Activated T-cell treated with anti-CD3 and anti-CD28 coated beads, Interleukin-2, amount 50 U/mL, for 4 hours (primary cell): ENCODE measurements around the gene GDF7. TPM values are rescaled to one million over a fixed set of nuclear protein-coding genes. Genes with fewer than 3 reads are reported as not detected.
"Not testable (repeated sequence)": the region's sequence is repeated elsewhere in the genome, so short reads cannot be mapped to it uniquely, and the experiment has no call there.

Experiments used
- ATAC-seq, 2 donors: fragments of 200-7000 bp; cut with Tn5 transposase; one replicate each; pipeline ENCODE4 v1.10.0; 2021
- DNase-seq: peaks from one replicate; pipeline ENCODE4 v3.0.0-alpha.2; 2020
- H3K27me3 Mint-ChIP-seq: one replicate; pipeline ENCODE4 v1.8.0; 2021; ENCODE audit warnings: low read depth, mixed read lengths
- H3K36me3 Mint-ChIP-seq: one replicate; pipeline ENCODE4 v1.8.0; 2022; ENCODE audit warnings: mixed read lengths; ENCODE audit not compliant: insufficient read depth
- H3K4me1 Mint-ChIP-seq: one replicate; pipeline ENCODE4 v1.8.0; 2021; ENCODE audit warnings: low read depth, mixed read lengths
- H3K4me3 Mint-ChIP-seq: one replicate; pipeline ENCODE4 v1.8.0; 2021; ENCODE audit warnings: mild to moderate bottlenecking, moderate library complexity, mixed read lengths
- H3K9me3 Mint-ChIP-seq: one replicate; pipeline ENCODE4 v1.8.0; 2021; ENCODE audit warnings: mixed read lengths
- total RNA-seq, 3 donors: library from RNA; stranded (reverse); gene quantifications; one replicate each; pipeline ENCODE4 v1.2.1, GENCODE V29; 2021

The GDF7 gene
- total RNA-seq, 3 donors from 2014 or later, result 0.03 to 0.05 TPM; not detected in 1

- H3K36me3 Mint-ChIP-seq, result peaks cover 27% of the 10 kb centered on the region
- H3K4me1 Mint-ChIP-seq, result no peaks in the 10 kb centered on the region
- H3K9me3 Mint-ChIP-seq, result no peaks in the 10 kb centered on the region
- H3K27me3 Mint-ChIP-seq, result no peaks in the 10 kb centered on the region
- DNase-seq (no peak), ATAC-seq (no peak)
- H3K4me3 Mint-ChIP-seq, result no peak overlapping the region
Observed at GRCh38 chr2:20693317-20693716, 26.4 kb downstream of the GDF7 start.

- Mint-ChIP-seq H3K4me3 (no peak overlapping the region), H3K9me3 (no peaks in the 10 kb centered on the region), H3K4me1 (peaks cover 1% of the 10 kb centered on the region), H3K36me3 (peaks cover 33% of the 10 kb centered on the region), H3K27me3 (no peaks in the 10 kb centered on the region)
- DNase-seq (no peak), ATAC-seq (no peak)
Observed at GRCh38 chr2:20696366-20696765, 29.4 kb downstream of the GDF7 start.

DNA sequence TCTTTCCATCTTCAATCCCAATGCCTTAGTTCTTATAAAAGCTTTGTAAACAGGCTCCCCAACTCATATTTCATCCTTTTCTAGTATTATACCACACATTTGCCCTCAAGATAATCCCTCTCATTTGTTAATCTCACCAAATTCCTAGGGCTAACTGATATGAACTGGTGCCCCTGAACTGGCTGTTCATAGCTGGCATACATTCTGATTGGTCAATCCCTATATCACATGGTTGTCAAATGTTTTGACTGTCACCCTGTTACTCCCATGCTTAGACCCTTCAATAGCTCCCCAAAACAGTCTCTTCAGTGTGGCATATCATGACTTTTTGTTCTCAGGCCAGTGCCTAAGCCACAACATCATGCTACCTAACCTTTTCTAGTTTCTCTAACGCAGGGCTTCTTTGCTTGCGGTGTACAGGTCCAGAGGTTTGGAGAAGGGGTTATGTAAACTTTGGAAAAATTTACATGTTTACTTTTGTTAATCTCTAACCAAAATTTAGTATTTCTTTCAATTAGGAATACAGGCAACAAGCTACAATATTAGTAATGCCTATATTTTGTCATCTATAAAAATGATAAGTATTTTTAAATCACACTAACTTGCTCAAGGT is 30.5 kb downstream of the GDF7 start:
- no peak for DNase-seq
- no peak for ATAC-seq
- Mint-ChIP-seq H3K36me3 (peaks cover 32% of the 10 kb centered on the region), H3K9me3 (no peaks in the 10 kb centered on the region), H3K4me3 (no peak overlapping the region), H3K27me3 (no peaks in the 10 kb centered on the region), H3K4me1 (peaks cover 1% of the 10 kb centered on the region)

GRCh38 chr2:20698916-20699613 is 32.1 kb downstream of the GDF7 start:
- H3K4me3 Mint-ChIP-seq, result no peak overlapping the region
- H3K36me3 Mint-ChIP-seq, result peaks cover 29% of the 10 kb centered on the region

DNA sequence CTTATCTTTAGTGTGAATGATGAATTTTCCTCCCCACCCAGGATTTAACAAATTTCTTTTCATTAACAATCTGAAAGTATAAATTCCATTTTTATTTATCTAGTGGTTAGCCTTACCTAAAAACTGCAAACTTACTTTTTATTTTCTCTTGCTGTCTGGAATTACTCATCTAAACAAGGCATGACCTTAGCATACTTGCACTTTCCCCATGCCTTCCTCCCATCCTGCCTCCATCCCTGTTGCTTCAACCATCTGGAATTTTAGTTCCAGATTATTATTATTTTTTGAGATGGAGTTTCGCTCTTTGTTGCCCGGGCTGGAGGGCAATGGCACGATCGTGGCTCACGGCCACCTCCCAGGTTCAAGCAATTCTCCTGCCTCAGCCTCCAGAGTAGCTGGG is 35.6 kb downstream of the GDF7 start:
- H3K9me3 Mint-ChIP-seq, result no peaks in the 10 kb centered on the region
- DNase-seq, result no peak
- no peak for ATAC-seq
- H3K27me3 Mint-ChIP-seq, result no peaks in the 10 kb centered on the region
- H3K36me3 Mint-ChIP-seq, result peaks cover 29% of the 10 kb centered on the region
- H3K4me1 Mint-ChIP-seq, result peaks cover 1% of the 10 kb centered on the region
- H3K4me3 Mint-ChIP-seq, result no peak overlapping the region

More at GRCh38 chr2:20698916-20699613, 32.1 kb downstream of the GDF7 start:
- H3K4me1 Mint-ChIP-seq, result peaks cover 1% of the 10 kb centered on the region
- no peaks in the 10 kb centered on the region for H3K9me3 Mint-ChIP-seq
- no peak for ATAC-seq
- no peak for DNase-seq
- no peaks in the 10 kb centered on the region for H3K27me3 Mint-ChIP-seq

- peaks cover 22% of the 10 kb centered on the region for H3K36me3 Mint-ChIP-seq
- no peaks in the 10 kb centered on the region for H3K27me3 Mint-ChIP-seq
- ATAC-seq (no peak), DNase-seq (no peak)
- H3K9me3 Mint-ChIP-seq, result no peaks in the 10 kb centered on the region
- no peaks in the 10 kb centered on the region for H3K4me1 Mint-ChIP-seq
- no peak overlapping the region for H3K4me3 Mint-ChIP-seq
Observed at GRCh38 chr2:20704886-20705285, 37.9 kb downstream of the GDF7 start.

- Mint-ChIP-seq H3K9me3 (no peaks in the 10 kb centered on the region), H3K36me3 (peaks cover 24% of the 10 kb centered on the region), H3K4me1 (no peaks in the 10 kb centered on the region), H3K27me3 (no peaks in the 10 kb centered on the region), H3K4me3 (no peak overlapping the region)
- DNase-seq (no peak), ATAC-seq (no peak)
Observed at GRCh38 chr2:20706217-20706616, 39.3 kb downstream of the GDF7 start.

DNA sequence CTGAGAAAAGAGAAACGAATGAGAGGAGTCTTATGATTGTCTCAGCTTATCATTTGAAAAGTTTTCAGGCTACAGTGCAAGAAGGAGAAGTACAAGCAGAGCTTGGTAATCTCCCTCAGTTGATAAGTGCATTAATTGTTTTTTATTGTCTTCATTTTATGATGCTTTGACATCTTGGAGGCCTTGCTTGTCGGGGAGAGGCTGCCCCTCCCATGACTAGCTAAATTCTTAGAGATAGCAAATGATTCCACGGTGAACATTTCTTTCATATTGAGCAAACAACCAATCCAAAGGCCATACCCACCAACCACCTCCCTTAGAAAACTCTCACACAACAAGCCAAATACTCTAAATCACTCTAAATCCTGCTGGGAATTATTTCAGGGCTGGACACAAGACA is 39.8 kb downstream of the GDF7 start:
- Mint-ChIP-seq H3K36me3 (peaks cover 25% of the 10 kb centered on the region), H3K4me1 (no peaks in the 10 kb centered on the region), H3K9me3 (no peaks in the 10 kb centered on the region), H3K4me3 (no peak overlapping the region), H3K27me3 (no peaks in the 10 kb centered on the region)
- no peak for ATAC-seq
- no peak for DNase-seq

- H3K4me1 Mint-ChIP-seq, result no peaks in the 10 kb centered on the region
- no peak overlapping the region for H3K4me3 Mint-ChIP-seq
- peaks cover 26% of the 10 kb centered on the region for H3K36me3 Mint-ChIP-seq
- no peaks in the 10 kb centered on the region for H3K27me3 Mint-ChIP-seq
- ATAC-seq (no peak), DNase-seq (no peak)
- H3K9me3 Mint-ChIP-seq, result no peaks in the 10 kb centered on the region
Observed at GRCh38 chr2:20707601-20708000, 40.7 kb downstream of the GDF7 start.

DNA sequence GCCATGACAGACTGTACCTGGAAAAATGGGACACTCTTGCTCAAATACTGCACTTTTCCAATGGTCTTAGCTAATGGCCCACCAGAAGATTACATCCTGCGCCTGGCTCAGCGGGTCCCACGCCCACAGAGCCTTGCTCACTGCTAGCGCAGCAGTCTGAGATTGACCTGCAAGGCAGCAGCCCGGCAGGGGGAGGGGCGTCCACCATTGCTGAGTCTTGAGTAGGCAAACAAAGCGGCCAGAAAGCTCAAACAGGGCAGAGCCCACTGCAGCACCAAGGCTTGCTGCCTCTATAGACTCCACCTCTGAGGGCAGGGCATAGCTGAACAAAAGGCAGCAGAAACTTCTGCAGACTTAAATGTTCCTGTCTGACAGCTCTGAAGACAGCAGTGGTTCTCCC is 44.7 kb downstream of the GDF7 start:
- peaks cover 37% of the 10 kb centered on the region for H3K36me3 Mint-ChIP-seq
- H3K27me3 Mint-ChIP-seq, ATAC-seq, H3K9me3 Mint-ChIP-seq, H3K4me3 Mint-ChIP-seq, H3K4me1 Mint-ChIP-seq, DNase-seq: not testable (repeated sequence)

DNA sequence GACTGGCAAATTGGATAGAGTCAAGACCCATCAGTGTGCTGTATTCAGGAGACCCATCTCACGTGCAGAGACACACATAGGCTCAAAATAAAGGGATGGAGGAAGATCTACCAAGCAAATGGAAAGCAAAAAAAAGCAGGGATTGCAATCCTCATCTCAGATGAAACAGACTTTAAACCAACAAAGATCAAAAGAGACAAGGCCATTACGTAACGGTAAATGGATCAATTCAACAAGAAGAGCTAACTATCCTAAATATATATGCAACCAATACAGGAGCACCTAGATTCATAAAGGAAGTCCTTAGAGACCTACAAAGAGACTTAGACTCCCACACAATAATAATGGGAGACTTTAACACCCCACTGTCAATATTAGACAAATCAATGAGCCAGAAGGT is 46.6 kb downstream of the GDF7 start:
- not testable (repeated sequence) for ATAC-seq, H3K4me1 Mint-ChIP-seq, H3K27me3 Mint-ChIP-seq, DNase-seq, H3K4me3 Mint-ChIP-seq
- peaks cover 12% of the 10 kb centered on the region for H3K9me3 Mint-ChIP-seq
- peaks cover 53% of the 10 kb centered on the region for H3K36me3 Mint-ChIP-seq

DNA sequence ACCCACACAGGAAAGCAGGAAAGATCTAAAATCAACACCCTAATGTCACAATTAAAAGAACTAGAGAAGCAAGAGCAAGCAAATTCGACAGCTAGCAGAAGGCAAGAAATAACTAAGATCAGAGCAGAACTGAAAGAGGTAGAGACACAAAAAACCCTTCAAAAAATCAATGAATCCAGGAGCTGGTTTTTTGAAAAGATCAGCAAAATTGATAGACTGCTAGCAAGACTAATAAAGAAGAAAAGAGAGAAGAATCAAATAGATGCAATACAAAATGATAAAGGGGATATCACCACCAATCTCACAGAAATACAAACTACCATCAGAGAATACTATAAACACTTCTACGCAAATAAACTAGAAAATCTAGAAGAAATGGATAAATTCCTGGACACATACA is 47.5 kb downstream of the GDF7 start:
- not testable (repeated sequence) for ATAC-seq, H3K4me1 Mint-ChIP-seq, H3K4me3 Mint-ChIP-seq, DNase-seq, H3K27me3 Mint-ChIP-seq
- Mint-ChIP-seq H3K9me3 (peaks cover 17% of the 10 kb centered on the region), H3K36me3 (peaks cover 56% of the 10 kb centered on the region)

DNA sequence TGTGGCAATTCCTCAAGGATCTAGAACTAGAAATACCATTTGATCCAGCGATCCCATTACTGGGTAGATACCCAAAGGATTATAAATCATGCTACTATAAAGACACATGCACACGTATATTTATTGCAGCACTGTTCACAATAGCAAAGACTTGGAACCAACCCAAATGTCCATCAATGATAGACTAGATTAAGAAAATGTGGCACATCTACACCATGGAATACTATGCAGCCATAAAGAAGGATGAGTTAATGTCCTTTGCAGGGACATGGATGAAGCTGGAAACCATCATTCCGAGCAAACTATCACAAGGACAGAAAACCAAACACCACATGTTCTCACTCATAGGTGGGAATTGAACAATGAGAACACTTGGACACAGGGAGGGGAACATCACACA is 49.2 kb downstream of the GDF7 start:
- not testable (repeated sequence) for DNase-seq, H3K4me1 Mint-ChIP-seq, H3K4me3 Mint-ChIP-seq, H3K27me3 Mint-ChIP-seq, ATAC-seq
- Mint-ChIP-seq H3K9me3 (peaks cover 22% of the 10 kb centered on the region), H3K36me3 (peaks cover 59% of the 10 kb centered on the region)

DNA sequence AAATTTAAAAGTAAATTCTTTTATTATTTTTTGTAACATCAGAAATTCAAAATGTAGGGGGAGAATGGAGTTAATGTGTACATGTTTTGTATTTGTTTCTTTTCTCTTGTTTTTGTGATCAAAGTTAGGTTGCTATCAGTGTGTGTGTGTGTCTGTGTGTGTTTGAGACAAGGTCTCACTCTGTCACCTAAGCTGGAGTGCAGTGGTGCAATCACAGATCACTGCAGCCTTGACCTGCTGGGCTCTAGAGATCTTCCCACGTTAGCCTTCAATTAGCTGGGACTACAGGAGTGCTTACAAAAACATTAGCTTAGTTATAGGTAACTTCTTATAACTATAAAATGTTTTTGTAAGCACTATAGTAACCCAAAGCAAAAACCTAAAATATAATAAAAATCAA is 50.7 kb downstream of the GDF7 start:
- H3K4me3 Mint-ChIP-seq, result no peak overlapping the region
- no peaks in the 10 kb centered on the region for H3K27me3 Mint-ChIP-seq
- peaks cover 58% of the 10 kb centered on the region for H3K36me3 Mint-ChIP-seq
- ATAC-seq, result no peak
- peaks cover 22% of the 10 kb centered on the region for H3K9me3 Mint-ChIP-seq
- DNase-seq, result no peak
- peaks cover 3% of the 10 kb centered on the region for H3K4me1 Mint-ChIP-seq

DNA sequence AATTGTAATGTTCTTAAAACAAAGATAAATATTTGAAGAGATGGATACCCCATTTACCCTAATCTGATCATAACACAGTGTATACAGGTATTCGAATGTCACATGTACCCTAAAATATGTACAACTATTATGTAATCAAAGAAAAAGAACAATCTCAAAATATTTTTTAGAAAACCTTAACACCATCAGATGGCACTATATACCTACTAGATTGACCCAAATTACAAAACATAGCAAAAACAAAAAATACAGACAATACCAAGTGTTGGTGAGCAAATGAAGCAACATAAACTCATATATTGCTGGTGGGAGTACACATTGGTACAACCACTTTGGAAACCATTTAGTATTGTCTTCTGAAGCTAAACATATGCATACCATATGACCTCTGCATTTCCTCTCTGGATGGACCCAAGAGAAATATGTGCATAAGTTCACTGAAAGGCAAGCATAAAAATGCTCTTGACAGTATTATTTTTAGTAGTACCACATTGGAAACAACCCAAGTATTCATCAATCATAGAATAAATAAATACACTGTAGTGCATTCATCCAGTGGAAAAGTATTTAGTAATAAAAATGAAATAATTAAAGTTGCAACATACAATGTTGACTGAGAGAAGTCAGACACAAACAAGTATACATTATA is 55.8 kb downstream of the GDF7 start:
- Mint-ChIP-seq H3K4me1 (no peaks in the 10 kb centered on the region), H3K9me3 (peaks cover 17% of the 10 kb centered on the region), H3K36me3 (peaks cover 51% of the 10 kb centered on the region), H3K4me3 (no peak overlapping the region), H3K27me3 (no peaks in the 10 kb centered on the region)
- no peak for ATAC-seq
- DNase-seq, result no peak
